IMR-90 (cell line): Measurements from ENCODE around the gene GPR157. TPM values are rescaled to one million over a fixed set of nuclear protein-coding genes. Genes with fewer than 3 reads are reported as not detected.
A peak's percentile ranks its signal among the peaks of the same experiment; 100 is the strongest.

ENCODE experiments used
- ATAC-seq: fragments of 200-7000 bp; cut with Tn5 transposase; 2 replicates; pipeline ENCODE4 v1.9.1; 2020; ENCODE audit warnings: low read depth, mild to moderate bottlenecking, moderate library complexity
- BruUV-seq: library from RNA; stranded (reverse); fragments of 400-500 nt; replicated peaks from 2 replicates; lab custom pipeline; 2021; lab: Mats Ljungman, UMichigan
- CTCF ChIA-PET: fragments of 300-600 bp; formaldehyde crosslinking; extraction: SDS; loops from one replicate; lab custom pipeline; 2021; ENCODE audit warnings: antibody characterized with exemption; lab: Yijun Ruan, JAX
- POLR2A ChIA-PET: fragments of 300-600 bp; sonication (Branson Sonifier 250); formaldehyde crosslinking; loops from one replicate; lab custom pipeline; 2022; ENCODE audit warnings: antibody characterized with exemption; ENCODE audit not compliant: unreplicated experiment; lab: Charles Lee
- DNase-seq: peaks from one replicate; pipeline ENCODE4 v3.0.0; 2013
- H2AFZ ChIP-seq: replicated peaks from 2 replicates; pipeline ENCODE3; 2013; ENCODE audit warnings: low read length, mild to moderate bottlenecking; ENCODE audit not compliant: poor library complexity
- H2AK5ac ChIP-seq: 2 replicates; pipeline ENCODE4 v1.6.1; 2013; ENCODE audit warnings: low read depth, low read length, inconsistent platforms
- H2AK9ac ChIP-seq: replicated peaks from 2 replicates; pipeline ENCODE3; 2013; ENCODE audit warnings: mild to moderate bottlenecking, low read depth, low read length, moderate library complexity; ENCODE audit not compliant: poor library complexity
- H2BK120ac ChIP-seq: 2 replicates; pipeline ENCODE4 v1.6.1; 2013; ENCODE audit warnings: low read depth, low read length, inconsistent platforms
- H2BK15ac ChIP-seq: 3 replicates; pipeline ENCODE4 v1.6.1; 2013; ENCODE audit warnings: low read depth, low read length, inconsistent platforms
- H2BK20ac ChIP-seq: 2 replicates; pipeline ENCODE4 v1.6.1; 2013; ENCODE audit warnings: low read depth, mild to moderate bottlenecking, inconsistent platforms, low read length, moderate library complexity
- H2BK5ac ChIP-seq: 2 replicates; pipeline ENCODE4 v1.6.1; 2013; ENCODE audit warnings: mild to moderate bottlenecking, low read depth, low read length, inconsistent platforms; ENCODE audit not compliant: poor library complexity, severe bottlenecking
- H3K14ac ChIP-seq: replicated peaks from 2 replicates; pipeline ENCODE4 v1.6.1; 2013; ENCODE audit warnings: low read depth, low read length, inconsistent platforms
- H3K18ac ChIP-seq: 2 replicates; pipeline ENCODE4 v1.6.1; 2013; ENCODE audit warnings: low read depth, low read length, control low read depth
- H3K23ac ChIP-seq: 2 replicates; pipeline ENCODE4 v1.6.1; 2013; ENCODE audit warnings: low read depth, low read length, inconsistent platforms
- H3K27ac ChIP-seq: 2 replicates; pipeline ENCODE4 v1.5.1; 2013; ENCODE audit warnings: mild to moderate bottlenecking, control low read depth, low read length; ENCODE audit not compliant: insufficient read depth
- H3K27me3 ChIP-seq: 2 replicates; pipeline ENCODE4 v1.6.1; 2013; ENCODE audit warnings: low read length; ENCODE audit not compliant: control insufficient read depth, insufficient read depth
- H3K36me3 ChIP-seq: 2 replicates; pipeline ENCODE4 v1.6.1; 2013; ENCODE audit warnings: low read length, mixed read lengths; ENCODE audit not compliant: control insufficient read depth, insufficient read depth
- H3K4ac ChIP-seq: 2 replicates; pipeline ENCODE4 v1.6.1; 2013; ENCODE audit warnings: low read depth, low read length, inconsistent platforms
- H3K4me1 ChIP-seq: 2 replicates; pipeline ENCODE4 v1.6.1; 2013; ENCODE audit warnings: low read length, mixed read lengths; ENCODE audit not compliant: control insufficient read depth, insufficient read depth
- H3K4me2 ChIP-seq: 2 replicates; pipeline ENCODE4 v1.6.1; 2013; ENCODE audit warnings: low read depth, mild to moderate bottlenecking, control low read depth, low read length, moderate library complexity
- H3K4me3 ChIP-seq: 2 replicates; pipeline ENCODE4 v1.5.1; 2013; ENCODE audit warnings: low read depth, mild to moderate bottlenecking, control low read depth, low read length, moderate library complexity; ENCODE audit not compliant: insufficient read depth
- H3K56ac ChIP-seq: 2 replicates; pipeline ENCODE4 v1.6.1; 2013; ENCODE audit warnings: low read length, inconsistent platforms; ENCODE audit not compliant: insufficient read depth; ENCODE audit errors: extremely low read depth
- H3K79me1 ChIP-seq, 2 experiments: 2 replicates each; pipeline ENCODE4 v1.6.1; 2013; ENCODE audit warnings: low read length in 2 of 2, inconsistent platforms in 1 of 2, low read depth in 1 of 2
- H3K9ac ChIP-seq: 2 replicates; pipeline ENCODE4 v1.6.1; 2013; ENCODE audit warnings: low read depth, low read length, control low read depth
- H3K9me1 ChIP-seq: 2 replicates; pipeline ENCODE4 v1.6.1; 2013; ENCODE audit warnings: low read length, inconsistent platforms; ENCODE audit not compliant: insufficient read depth
- H3K9me3 ChIP-seq: 2 replicates; pipeline ENCODE4 v1.6.1; 2013; ENCODE audit warnings: low read length; ENCODE audit not compliant: control insufficient read depth, insufficient read depth
- H4K20me1 ChIP-seq: 2 replicates; pipeline ENCODE4 v1.6.1; 2013; ENCODE audit warnings: low read length, inconsistent platforms; ENCODE audit not compliant: insufficient read depth
- H4K5ac ChIP-seq: 2 replicates; pipeline ENCODE4 v1.6.1; 2013; ENCODE audit warnings: mild to moderate bottlenecking, low read depth, low read length, control low read depth
- H4K8ac ChIP-seq, 2 experiments: 2 replicates each; pipeline ENCODE4 v1.6.1; 2013; ENCODE audit warnings: low read depth in 2 of 2, low read length in 2 of 2, control low read depth in 1 of 2, inconsistent platforms in 1 of 2
- H4K91ac ChIP-seq: 2 replicates; pipeline ENCODE4 v1.6.1; 2013; ENCODE audit warnings: low read depth, low read length, inconsistent platforms; ENCODE audit not compliant: insufficient read depth
- BHLHE40 ChIP-seq: fragments of 150-350 bp; IDR thresholded peaks from 2 replicates; pipeline ENCODE4 v1.6.1; 2016; ENCODE audit warnings: mild to moderate bottlenecking, low read depth, low read length
- CEBPB ChIP-seq: IDR thresholded peaks from 2 replicates; pipeline ENCODE4 v1.6.1; 2012; ENCODE audit warnings: low read depth, low read length, improper control_type of control experiment
- CHD1 ChIP-seq: IDR thresholded peaks from 2 replicates; pipeline ENCODE4 v1.6.1; 2012; ENCODE audit warnings: low read depth, low read length, improper control_type of control experiment
- ELK1 ChIP-seq: fragments of 150-350 bp; IDR thresholded peaks from 2 replicates; pipeline ENCODE4 v1.6.1; 2016; ENCODE audit warnings: low read depth, mild to moderate bottlenecking, low read length, moderate library complexity, borderline replicate concordance
- FOS ChIP-seq: fragments of 150-350 bp; IDR thresholded peaks from 2 replicates; pipeline ENCODE4 v1.6.1; 2016; ENCODE audit warnings: low read depth, low read length
- MAZ ChIP-seq: IDR thresholded peaks from 2 replicates; pipeline ENCODE4 v1.6.1; 2012; ENCODE audit warnings: low read depth, mild to moderate bottlenecking, low read length, improper control_type of control experiment, moderate library complexity, borderline replicate concordance
- MXI1 ChIP-seq: IDR thresholded peaks from 2 replicates; pipeline ENCODE4 v1.6.1; 2012; ENCODE audit warnings: low read depth, mild to moderate bottlenecking, low read length, moderate library complexity, borderline replicate concordance
- NFE2L2 ChIP-seq: fragments of 150-350 bp; IDR thresholded peaks from 2 replicates; pipeline ENCODE4 v1.6.1; 2016; ENCODE audit warnings: low read depth, mild to moderate bottlenecking, low read length
- POLR2A ChIP-seq: IDR thresholded peaks from 2 replicates; pipeline ENCODE4 v1.6.1; 2012; ENCODE audit warnings: mild to moderate bottlenecking, low read depth, low read length
- RAD21 ChIP-seq: IDR thresholded peaks from 2 replicates; pipeline ENCODE4 v1.6.1; 2012; ENCODE audit warnings: low read length, improper control_type of control experiment
- RCOR1 ChIP-seq: IDR thresholded peaks from 2 replicates; pipeline ENCODE4 v1.6.1; 2012; ENCODE audit warnings: mild to moderate bottlenecking, low read length, improper control_type of control experiment; ENCODE audit not compliant: insufficient replicate concordance
- RFX5 ChIP-seq: IDR thresholded peaks from 2 replicates; pipeline ENCODE4 v1.8.0; 2012; ENCODE audit warnings: low read depth, mild to moderate bottlenecking, low read length, moderate library complexity
- SMC3 ChIP-seq: fragments of 150-350 bp; IDR thresholded peaks from 2 replicates; pipeline ENCODE4 v1.6.1; 2016; ENCODE audit warnings: low read depth, mild to moderate bottlenecking, antibody characterized with exemption, low read length, moderate library complexity
- USF2 ChIP-seq: fragments of 150-350 bp; IDR thresholded peaks from 2 replicates; pipeline ENCODE4 v1.6.1; 2017; ENCODE audit warnings: mild to moderate bottlenecking, antibody characterized with exemption, low read length, low read depth
- WGBS, 2 experiments: methylation state at CpG; one replicate each; pipeline versions ENCODE4 v1.1.5 to v1.1.7; 2013; ENCODE audit warnings: missing lambda C conversion rate in 2 of 2; ENCODE audit not compliant: insufficient read length in 1 of 2; ENCODE audit errors: extremely low coverage in 2 of 2; 5-methylcytosine and 5-hydroxymethylcytosine counted together
- dilution Hi-C: fragments of 300-500 bp; cut with HindIII; formaldehyde crosslinking; loops from one replicate; pipeline ENCODE4 v1.14.3; 2018; ENCODE audit warnings: low sequenced_read_pairs; ENCODE audit not compliant: unreplicated experiment
- in situ Hi-C: fragments of 300-500 bp; cut with MboI; formaldehyde crosslinking; loops from 3 replicates; pipeline ENCODE4 v1.14.3; 2019; ENCODE audit warnings: low sequenced_read_pairs, inconsistent platforms, mixed read lengths
- intact Hi-C: fragments of 100-400 bp; cut with micrococcal nuclease; formaldehyde crosslinking; loops from 2 replicates; pipeline ENCODE4 v1.10.0; 2022
- polyA plus RNA-seq, 3 experiments: library from polyadenylated mRNA; depleted of rRNA; stranded (reverse); fragments of >200 nt; gene quantifications; 2 replicates each; pipeline ENCODE4 v1.2.3, GENCODE V29; 2012; ENCODE audit warnings: low replicate concordance in 1 of 3
- total RNA-seq: library from RNA; depleted of rRNA; stranded (reverse); fragments of >200 nt; gene quantifications from 2 replicates; pipeline ENCODE4 v1.2.3, GENCODE V29; 2012

GPR157 gene
- total and polyA plus RNA-seq, 2 of the 4 experiments (the other 2 are of a cell fraction) = 1.8 to 2.7 TPM

- no peak for DNase-seq
- H3K4ac ChIP-seq = peak overlapping the region; percentile 20; the same call in 1 of the 2 replicates
- no TSS peak for BruUV-seq
- no peaks in the 10 kb centered on the region for H3K36me3 ChIP-seq
- H4K91ac ChIP-seq = no peak overlapping the region
- H3K9me3 ChIP-seq = no peaks in the 10 kb centered on the region
- H4K20me1 ChIP-seq = peaks cover 7% of the 10 kb centered on the region
- peak overlapping the region; percentile 95 for H2AFZ ChIP-seq
- H3K4me3 ChIP-seq = peak overlapping the region; percentile 85
- H2BK120ac ChIP-seq = no peak overlapping the region
- peak overlapping the region; percentile 80 for H2AK9ac ChIP-seq
- no peak overlapping the region for H2BK5ac ChIP-seq
- no peak overlapping the region; a peak in 1 of 4 replicates for H4K8ac ChIP-seq
- peak overlapping the region; percentile 86 for H3K4me2 ChIP-seq
- intact Hi-C loops = loop anchor here (5.0 kb wide), 1 partner anchor 75 kb away; no protein-coding TSS in a partner anchor
- peak overlapping the region; percentile 58 for H3K23ac ChIP-seq
- H3K9ac ChIP-seq = peak overlapping the region; percentile 65
- no peak overlapping the region for H2BK15ac ChIP-seq
- peak overlapping the region; percentile 43; the same call in 1 of the 2 replicates for H2AK5ac ChIP-seq
- ATAC-seq = no peak
- dilution Hi-C loops = no loop called here
- 0 out of 2 replicates have a peak overlapping the region, but pooled peaks have one; percentile 48 for H3K14ac ChIP-seq
- H3K27ac ChIP-seq = no peak overlapping the region
- ChIA-PET POLR2A (no interaction called here), CTCF (interaction anchor here (2.1 kb wide), 1 partner anchor 17 kb away, joined by 7 read pairs; no protein-coding TSS in a partner anchor)
- no peaks in the 10 kb centered on the region for H3K27me3 ChIP-seq
- H3K9me1 ChIP-seq = peaks cover 4% of the 10 kb centered on the region; the same call in 1 of the 2 replicates
- H3K4me1 ChIP-seq = peaks cover 12% of the 10 kb centered on the region
- H2BK20ac ChIP-seq = no peak overlapping the region
- H3K56ac ChIP-seq = no peak overlapping the region
- H3K18ac ChIP-seq = no peak overlapping the region
- 66% methylated on average over 4 of the region's 19 CpGs; no CpG with 5 or more reads in 1 of the 2 experiments for WGBS, 2 experiments
- no peak overlapping the region for H4K5ac ChIP-seq
- in situ Hi-C loops = loop anchor here (10.0 to 25.0 kb wide), 2 partner anchors 63 to 360 kb away; partner anchors contain the start of gene SLC2A5
- H3K79me1 ChIP-seq = peaks cover 5 to 16% of the 10 kb centered on the region in 2 experiments; a peak in 3 of 4 replicates
- TF ChIP-seq SMC3 (no peak), POLR2A (no peak), RAD21 (no peak), USF2 (no peak), CEBPB (no peak), ELK1 (no peak), RCOR1 (no peak), NFE2L2 (no peak), MAZ (no peak), MXI1 (no peak), BHLHE40 (no peak), CHD1 (no peak), FOS (no peak), RFX5 (no peak)
These were observed 1.3 kb downstream of the GPR157 start for GRCh38 chr1:9127395-9128165.
